Stimulated activated naive CD8-positive, alpha-beta T cell treated with anti-CD3 and anti-CD28 coated beads, Interleukin-15, Interleukin-2, amounts not matched to agents 100 U/mL and 50 U/mL, for 24 hours (primary cell): ENCODE results near the gene TLX2.

ENCODE experiments used
- ATAC-seq: fragments of 150-1000 bp; cut with Tn5 transposase; one replicate; pipeline ENCODE4 v1.10.0; 2021
- DNase-seq: peaks from one replicate; pipeline ENCODE4 v3.0.0; 2021

TLX2 gene

GRCh38 chr2:74496997-74497776 lies 17.1 kb upstream of the TLX2 start:
- no peak for DNase-seq
- no peak for ATAC-seq

DNA sequence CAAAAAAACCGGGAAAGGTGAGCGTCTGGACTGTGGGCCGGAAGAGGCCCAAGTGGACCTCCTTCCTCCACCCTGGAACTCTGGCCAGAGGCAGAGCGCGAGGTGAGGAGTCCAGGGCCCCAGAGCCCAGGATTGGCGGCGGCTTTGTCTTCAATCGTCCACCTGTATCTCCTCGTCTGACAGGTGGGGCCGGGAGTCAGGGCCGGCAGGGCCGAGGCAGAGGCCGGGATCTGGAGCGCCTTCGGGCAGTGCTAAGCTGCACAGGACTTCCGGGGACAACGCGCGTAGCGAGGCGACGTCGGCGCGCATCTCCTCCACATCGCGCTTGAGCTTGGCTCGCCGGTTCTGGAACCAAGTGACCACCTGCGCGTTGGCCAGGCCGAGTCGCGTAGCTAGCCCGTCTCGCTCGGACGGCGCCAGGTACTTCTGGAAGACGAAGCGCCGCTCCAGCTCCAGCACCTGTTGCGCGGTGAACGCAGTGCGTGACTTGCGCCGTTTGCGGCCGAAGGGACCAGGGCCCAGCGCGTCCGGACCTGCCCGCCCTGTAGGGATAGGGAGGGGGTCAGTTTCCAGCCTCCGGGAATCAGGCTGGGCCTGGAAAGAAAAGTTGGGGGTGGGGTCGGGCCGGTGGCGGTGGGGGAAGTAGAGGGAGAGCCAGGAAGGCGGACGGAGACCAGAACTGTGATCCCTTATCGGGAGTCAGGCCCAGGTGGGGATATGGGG lies 16.3 kb upstream of the TLX2 start:
- ATAC-seq (no peak), DNase-seq (peak; percentile 39)

- ATAC-seq (peak; percentile 66), DNase-seq (peak; percentile 46)
These were observed 15.6 kb upstream of the TLX2 start for GRCh38 chr2:74498500-74499266.

DNA sequence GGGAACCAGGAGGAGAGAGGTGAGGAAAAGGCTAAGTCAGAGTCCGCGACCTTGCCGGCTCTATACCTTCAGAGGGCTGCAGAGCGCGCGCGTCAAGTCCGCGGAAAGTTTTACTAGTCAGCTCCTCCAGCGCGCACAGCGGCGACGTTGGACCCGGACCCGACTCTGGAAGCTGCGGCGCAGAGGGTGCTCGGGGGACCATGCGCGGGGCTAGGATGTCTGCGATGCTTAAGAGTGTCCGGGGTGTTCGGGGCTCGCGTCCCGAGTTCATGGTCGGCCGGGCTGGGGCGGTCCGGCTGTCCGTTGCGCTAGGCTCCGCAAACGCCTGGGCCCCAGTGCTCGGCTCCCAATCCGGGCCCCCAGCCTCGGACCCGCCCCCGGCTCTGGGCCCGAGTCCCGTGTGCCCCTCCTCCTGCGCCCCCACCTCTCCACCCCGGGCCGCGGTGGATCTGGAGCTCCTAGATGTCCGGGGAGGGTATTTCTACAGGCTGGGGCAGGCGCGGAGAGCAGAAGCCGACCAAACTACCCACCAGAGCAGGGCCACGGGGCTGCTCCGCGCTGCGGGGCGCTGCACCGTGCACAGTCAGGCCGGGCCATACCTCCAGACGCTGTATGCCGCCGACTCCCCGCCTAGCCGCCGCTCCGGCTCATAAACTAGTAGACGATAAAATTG lies 14.8 kb upstream of the TLX2 start, which contains the start of gene LBX2:
LBX2 (minus strand) TSS at position 337 of the 673 bp plus-strand sequence; CDS start at position 271, 66 bp downstream.
- DNase-seq = peak; percentile 54
- peak; percentile 38 for ATAC-seq

- DNase-seq = no peak
- ATAC-seq = no peak
These were observed 14.2 kb upstream of the TLX2 start for GRCh38 chr2:74499940-74500577.

DNA sequence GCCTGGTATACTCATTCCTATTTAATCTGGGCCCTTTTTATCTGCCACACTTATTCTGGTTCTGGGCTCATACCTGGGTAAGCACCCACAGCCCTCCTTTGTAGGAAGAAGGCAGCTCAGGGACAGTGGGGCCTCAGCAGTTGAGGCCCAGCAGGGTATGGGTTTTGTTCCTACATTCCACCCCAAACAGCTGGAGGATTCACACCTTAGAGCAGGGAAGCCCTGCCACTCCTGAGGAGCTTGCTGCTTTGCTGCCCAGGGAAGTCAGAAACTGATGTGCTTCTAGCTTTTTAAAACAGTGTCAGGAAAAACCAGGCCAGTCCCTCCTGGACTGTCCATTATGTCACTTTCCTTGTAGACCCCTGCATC lies 13.7 kb upstream of the TLX2 start:
- no peak for ATAC-seq

GRCh38 chr2:74501335-74502071 lies 12.7 kb upstream of the TLX2 start:
- DNase-seq (no peak), ATAC-seq (no peak)

More for the DNA sequence above, 13.7 kb upstream of the TLX2 start:
- DNase-seq = no peak

DNA sequence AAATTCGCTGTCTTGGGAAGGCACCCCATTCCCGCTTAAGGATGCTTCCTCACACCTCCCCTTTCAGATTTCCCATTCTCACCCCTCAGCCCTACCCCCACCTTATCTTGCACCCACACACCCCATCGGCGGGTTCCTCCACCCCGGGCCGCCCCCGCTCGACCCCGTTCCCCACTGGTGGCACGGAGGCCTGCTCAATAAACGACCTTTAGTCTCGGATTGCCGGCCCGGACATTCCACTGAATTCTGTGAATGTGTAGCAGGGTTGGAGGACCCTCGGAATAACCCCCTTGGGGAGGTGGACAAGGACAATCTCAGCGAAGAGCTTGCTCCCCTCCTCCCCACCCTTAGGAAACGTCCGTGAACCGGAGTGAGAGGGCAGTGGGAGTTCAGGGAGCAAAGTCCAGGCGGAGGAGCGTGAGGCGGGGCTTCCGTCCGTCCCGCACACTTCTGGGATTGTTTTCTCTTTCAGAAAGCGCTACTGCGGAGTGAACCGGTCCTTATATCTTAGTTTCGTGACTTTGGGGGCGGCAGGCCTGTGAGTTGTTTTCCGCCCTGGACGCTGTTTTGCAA lies 12.0 kb upstream of the TLX2 start:
- DNase-seq (no peak), ATAC-seq (no peak)

DNA sequence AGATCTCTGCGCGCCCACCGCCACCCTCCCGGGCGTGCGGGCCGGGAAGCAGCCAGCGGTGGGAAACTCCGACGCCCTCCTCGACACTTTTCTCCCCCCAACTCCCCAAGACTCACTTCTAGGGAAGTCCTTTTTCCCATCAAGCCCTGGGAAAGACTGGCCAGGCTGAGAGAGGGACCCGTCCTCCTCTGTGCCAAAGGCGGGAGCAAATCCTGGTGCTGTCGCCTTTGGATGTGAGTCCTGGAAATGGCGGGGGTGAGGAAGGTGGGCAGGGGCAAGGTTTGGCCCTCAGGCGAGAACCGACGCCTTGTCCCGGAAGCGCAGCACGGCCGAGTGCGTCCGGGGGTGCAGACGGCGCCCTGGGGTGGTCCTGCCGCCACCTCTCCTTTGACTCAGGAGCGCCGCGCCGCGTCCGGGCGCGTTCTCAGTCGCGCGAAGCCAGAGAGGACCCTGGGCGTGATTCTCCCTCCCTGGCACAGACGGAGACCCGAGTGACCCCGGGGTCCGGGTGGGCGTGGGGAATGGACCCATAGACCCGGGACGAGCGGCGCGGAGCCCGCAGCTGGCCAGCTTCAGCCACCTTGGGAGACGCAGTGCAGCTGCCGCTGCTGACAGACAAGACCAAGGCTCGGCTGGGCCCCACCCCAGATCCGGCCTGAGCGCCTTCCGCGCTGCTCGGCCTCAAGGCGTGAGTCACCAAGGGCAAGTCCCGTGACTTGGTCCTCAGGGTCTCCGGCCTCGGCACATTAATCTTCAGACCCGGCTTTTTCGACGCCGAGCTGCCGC lies 11.3 kb upstream of the TLX2 start:
- DNase-seq (peak; percentile 64), ATAC-seq (peak; percentile 37)

DNA sequence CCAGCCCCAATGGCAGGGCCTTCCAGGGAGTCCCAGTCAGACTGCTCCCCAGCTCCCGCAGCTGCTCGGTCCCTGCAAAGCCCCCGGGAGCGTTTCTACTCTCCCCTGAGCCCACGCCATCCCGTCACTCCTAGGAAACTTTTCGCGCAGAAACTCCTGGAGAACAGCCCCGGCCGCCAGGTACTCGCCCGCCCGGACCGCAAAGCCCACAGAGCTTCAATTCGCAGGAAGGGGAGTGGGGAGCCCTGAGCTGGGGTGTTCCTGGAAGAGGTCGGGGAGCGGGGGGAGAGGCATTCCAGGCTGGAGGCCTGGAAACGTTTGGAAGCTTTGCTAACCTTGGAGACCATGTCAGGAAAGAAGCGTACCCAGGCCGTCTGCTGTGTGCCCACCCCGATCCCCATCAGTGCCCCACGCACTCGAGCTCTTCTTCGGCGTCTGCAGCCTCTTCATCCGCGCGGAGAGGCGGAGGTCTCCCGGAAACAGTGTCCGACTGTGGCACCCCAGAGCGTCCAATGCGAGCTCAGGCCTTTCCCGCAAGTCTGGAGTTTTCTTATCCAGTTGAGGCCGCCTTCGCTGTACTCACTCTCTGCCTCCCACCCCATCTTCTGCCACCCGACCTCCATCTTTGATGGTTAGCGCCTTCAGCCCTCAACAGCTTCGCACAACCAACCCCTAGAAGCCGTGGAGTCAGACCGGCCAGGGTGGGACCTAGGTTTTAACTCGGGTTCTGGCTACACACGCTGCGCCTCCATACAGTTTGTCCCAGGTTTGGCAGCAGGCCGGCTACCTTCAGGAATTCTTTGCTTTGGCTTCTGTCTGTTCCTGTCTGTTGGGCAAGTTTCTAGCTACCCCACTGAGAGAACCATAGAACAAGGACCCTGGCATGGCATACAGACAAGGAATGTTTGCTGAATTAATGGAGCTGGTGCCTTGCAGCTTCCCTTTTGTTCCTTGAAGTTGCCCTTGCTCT lies 10.5 kb upstream of the TLX2 start:
- ATAC-seq (no peak), DNase-seq (no peak)

- no peak for DNase-seq
- ATAC-seq = no peak
These were observed 9.7 kb upstream of the TLX2 start for GRCh38 chr2:74504591-74504990.

GRCh38 chr2:74505448-74506246 lies 8.6 kb upstream of the TLX2 start:
- ATAC-seq = no peak
- no peak for DNase-seq

GRCh38 chr2:74507145-74507925 lies 6.9 kb upstream of the TLX2 start, which contains the start of gene PCGF1:
Gene PCGF1 (minus strand): TSS chr2:74507695. CDS start chr2:74507668, 27 bp downstream.
- ATAC-seq (peak; percentile 89), DNase-seq (peak; percentile 100)

DNA sequence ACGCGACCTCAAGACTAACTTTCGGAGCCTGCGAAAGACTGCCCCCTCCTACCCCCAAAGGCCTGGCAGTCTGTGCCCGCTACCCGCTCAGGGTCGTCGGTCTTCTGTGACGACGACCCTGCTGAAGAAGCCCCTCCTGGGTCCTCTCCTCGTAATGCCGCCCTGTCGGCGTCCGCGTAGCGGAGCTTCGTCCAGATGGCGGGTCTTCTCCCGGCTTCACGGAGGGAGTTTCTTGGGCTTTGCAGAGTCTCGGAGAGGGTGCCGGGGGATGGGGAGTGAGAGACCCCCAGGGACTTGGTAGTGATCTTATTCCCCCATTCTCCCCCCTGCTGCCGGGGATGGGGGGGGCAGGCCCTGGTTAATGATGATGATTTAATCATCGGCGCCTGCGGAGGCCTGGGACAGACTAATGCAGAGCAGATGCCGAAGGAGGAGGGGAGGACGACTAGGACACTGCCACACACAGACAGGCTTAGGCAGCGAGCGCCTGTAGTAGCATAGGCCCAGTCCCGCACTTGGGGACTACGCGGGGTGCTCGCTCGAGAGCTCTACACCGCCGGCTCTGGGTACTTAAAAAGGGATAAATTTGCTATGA lies 6.2 kb upstream of the TLX2 start:
- ATAC-seq (no peak), DNase-seq (no peak)

GRCh38 chr2:74510272-74510671 lies 4.0 kb upstream of the TLX2 start:
- ATAC-seq = no peak
- DNase-seq = no peak
